Sigmoid colon (tissue), 7 donors: ENCODE results near the gene PPFIBP1. TPM values are rescaled to one million over a fixed set of nuclear protein-coding genes. Genes with fewer than 3 reads are reported as not detected.
"Not testable (repeated sequence)": the region's sequence is repeated elsewhere in the genome, so short reads cannot be mapped to it uniquely, and the experiment has no call there.

ENCODE experiments used
- DNase-seq: peaks from one replicate; pipeline ENCODE4 v3.0.0-alpha.2; 2019
- H3K27ac ChIP-seq, 4 donors: fragments of 200-600 bp; sonication (generic); one replicate each; pipeline ENCODE4 v1.5.1; 2016 to 2019; ENCODE audit warnings: mild to moderate bottlenecking in 1 of 4
- H3K27me3 ChIP-seq, 3 donors: fragments of 200-600 bp; sonication (generic); one replicate each; pipeline ENCODE4 v1.5.1; 2019; ENCODE audit warnings: mild to moderate bottlenecking in 1 of 3
- H3K36me3 ChIP-seq, 4 donors: fragments of 200-600 bp; sonication (generic); one replicate each; pipeline ENCODE4 v1.5.1; 2016 to 2019
- H3K4me1 ChIP-seq, 4 donors: fragments of 200-600 bp; sonication (generic); one replicate each; pipeline ENCODE4 v1.5.1; 2017 to 2019
- H3K4me3 ChIP-seq, 4 donors: fragments of 200-600 bp; sonication (generic); one replicate each; pipeline ENCODE4 v1.5.1; 2017 to 2019; ENCODE audit warnings: mild to moderate bottlenecking in 2 of 4, moderate library complexity in 1 of 4
- H3K9me3 ChIP-seq, 4 donors: fragments of 200-600 bp in 3 of 4; sonication (generic) in 3 of 4; one replicate each; pipeline versions ENCODE4 v1.5.1 to v1.6.1; 2013 to 2019
- CTCF ChIP-seq, 4 experiments: fragments of 450-650 bp in 3 of 4; fragments of 200-600 bp in 1 of 4; IDR thresholded peaks; one replicate each; pipeline ENCODE4 v1.5.1; 2016 to 2019; ENCODE audit warnings: antibody characterized with exemption in 4 of 4, mild to moderate bottlenecking in 3 of 4, moderate library complexity in 2 of 4
- EP300 ChIP-seq, 4 donors: sonication (generic); formaldehyde crosslinking; IDR thresholded peaks; one replicate each; pipeline ENCODE4 v1.6.1; 2017; ENCODE audit warnings: antibody characterized with exemption in 4 of 4
- POLR2A ChIP-seq, 2 donors: fragments of 450-650 bp; IDR thresholded peaks; one replicate each; pipeline ENCODE4 v1.6.1; 2016; ENCODE audit warnings: antibody characterized with exemption in 2 of 2, mild to moderate bottlenecking in 2 of 2, moderate library complexity in 2 of 2
- POLR2AphosphoS5 ChIP-seq, 4 donors: sonication (generic); formaldehyde crosslinking; IDR thresholded peaks; one replicate each; pipeline ENCODE4 v1.6.1; 2017; ENCODE audit warnings: antibody characterized with exemption in 4 of 4
- WGBS, 2 donors: extraction: QIAGEN DNeasy Blood & Tissue Kit; methylation state at CpG; one replicate each; pipeline ENCODE4 v1.1.7; 2013; 5-methylcytosine and 5-hydroxymethylcytosine counted together
- intact Hi-C: fragments of 100-400 bp; cut with DNase I; formaldehyde crosslinking; loops from one replicate; pipeline ENCODE4 v1.15.1; 2023
- polyA plus RNA-seq, 3 donors: library from polyadenylated mRNA; stranded (reverse); fragments of 200-250 nt; gene quantifications; one replicate each; pipeline ENCODE4 v1.2.3, GENCODE V29; 2013
- total RNA-seq, 4 donors: library from RNA; depleted of rRNA; stranded (reverse); fragments of >200 nt; gene quantifications; one replicate each; pipeline ENCODE4 v1.1.0, GENCODE V29; 2016
- donor health status: healthy with polysubstance abuse.
- donor health status: Bipolar disorder and iron deficiency.
- donor health status: healthy.

Gene PPFIBP1
- total and polyA plus RNA-seq, 7 donors: 5.5 to 101 (median 65.3) TPM

- Histone ChIP-seq H3K27ac (peak overlapping the region in 3 of 4 donors; percentile 6 to 39 (median 9)), H3K27me3 (no peaks in the 10 kb centered on the region), H3K4me1 (peaks cover 0 to 21% (median 13%) of the 10 kb centered on the region in 4 donors), H3K36me3 (peaks cover 0 to 9% (median 0%) of the 10 kb centered on the region in 4 donors), H3K4me3 (no peak overlapping the region), H3K9me3 (no peaks in the 10 kb centered on the region)
- intact Hi-C loops: no loop called here
- no peak for TF ChIP-seq POLR2AphosphoS5 (IDR thresholded peaks at IDR 0.05)
- TF ChIP-seq EP300 (IDR thresholded peaks at IDR 0.05): no peak
- TF ChIP-seq POLR2A (IDR thresholded peaks at IDR 0.05): no peak
- TF ChIP-seq CTCF (IDR thresholded peaks at IDR 0.05): no peak
- 73 to 76% methylated on average over 3 of the region's 3 CpGs for WGBS, 2 donors
- no peak for DNase-seq
Measured at GRCh38 chr12:27583057-27583797, 59.2 kb downstream of the PPFIBP1 start.

GRCh38 chr12:27583981-27584380 lies 60.0 kb downstream of the PPFIBP1 start:
- Histone ChIP-seq H3K9me3 (no peaks in the 10 kb centered on the region), H3K36me3 (peaks cover 0 to 7% (median 0%) of the 10 kb centered on the region in 4 donors), H3K4me1 (peaks cover 0 to 21% (median 13%) of the 10 kb centered on the region in 4 donors), H3K27me3 (no peaks in the 10 kb centered on the region), H3K27ac (peak overlapping the region in 3 of 4 donors; percentile 6 to 39 (median 9)), H3K4me3 (no peak overlapping the region)
- 95% methylated on average over 6 of the region's 6 CpGs for WGBS, 2 donors
- intact Hi-C loops: no loop called here
- TF ChIP-seq CTCF (IDR thresholded peaks at IDR 0.05) (no peak), EP300 (IDR thresholded peaks at IDR 0.05) (no peak), POLR2AphosphoS5 (IDR thresholded peaks at IDR 0.05) (no peak), POLR2A (IDR thresholded peaks at IDR 0.05) (no peak)
- no peak for DNase-seq

- Histone ChIP-seq H3K4me1 (peaks cover 0 to 21% (median 13%) of the 10 kb centered on the region in 4 donors), H3K27me3 (no peaks in the 10 kb centered on the region), H3K9me3 (no peaks in the 10 kb centered on the region), H3K36me3 (no peaks in the 10 kb centered on the region), H3K27ac (no peak overlapping the region), H3K4me3 (no peak overlapping the region)
- WGBS, 2 donors: 87 to 88% methylated on average over 3 of the region's 3 CpGs
- DNase-seq: no peak
- intact Hi-C loops: no loop called here
- TF ChIP-seq EP300 (IDR thresholded peaks at IDR 0.05) (no peak), POLR2AphosphoS5 (IDR thresholded peaks at IDR 0.05) (no peak), CTCF (IDR thresholded peaks at IDR 0.05) (no peak), POLR2A (IDR thresholded peaks at IDR 0.05) (no peak)
Measured at GRCh38 chr12:27585739-27586265, 61.8 kb downstream of the PPFIBP1 start.

DNA sequence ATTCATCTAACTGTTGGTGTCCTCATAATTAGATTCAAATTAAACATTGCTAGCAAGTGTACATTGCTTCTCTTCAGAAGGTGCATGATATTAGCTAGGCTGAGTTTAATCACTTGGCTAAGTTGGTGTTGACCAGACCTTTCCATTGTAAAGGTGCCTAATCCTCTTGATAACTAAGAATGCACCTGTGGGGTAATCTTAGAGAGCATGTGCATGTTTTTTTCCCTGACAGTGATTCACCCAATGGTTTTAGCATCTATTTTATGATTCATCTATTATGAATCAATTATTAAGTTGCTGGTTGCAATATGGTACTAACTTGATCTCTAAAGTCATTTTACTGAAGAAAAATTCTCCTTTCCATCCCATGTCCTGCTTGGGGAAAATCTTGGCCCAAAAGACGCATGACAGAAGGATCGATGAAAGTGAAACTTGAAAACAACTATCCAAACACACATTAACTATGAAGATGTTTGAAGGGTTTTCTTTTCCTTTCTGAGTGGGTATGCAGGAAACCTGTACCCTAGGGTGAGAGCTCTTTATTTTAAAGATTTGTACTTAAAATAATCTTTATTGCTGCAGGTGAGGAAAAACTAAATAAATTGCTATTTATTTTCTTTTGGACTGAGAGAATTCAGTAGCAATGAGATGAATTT lies 64.2 kb downstream of the PPFIBP1 start:
- peaks cover 0 to 20% (median 4%) of the 10 kb centered on the region in 4 donors for H3K4me1 ChIP-seq
- H3K36me3 ChIP-seq, intact Hi-C loops, H3K9me3 ChIP-seq, H3K27me3 ChIP-seq, H3K4me3 ChIP-seq, H3K27ac ChIP-seq, DNase-seq: not testable (repeated sequence)
- 24 to 75% methylated on average over 2 of the region's 2 CpGs for WGBS, 2 donors

GRCh38 chr12:27588776-27589175 lies 64.8 kb downstream of the PPFIBP1 start:
- Histone ChIP-seq H3K4me3 (no peak overlapping the region), H3K27ac (no peak overlapping the region), H3K27me3 (no peaks in the 10 kb centered on the region), H3K9me3 (no peaks in the 10 kb centered on the region), H3K4me1 (peaks cover 0 to 15% (median 2%) of the 10 kb centered on the region in 4 donors), H3K36me3 (no peaks in the 10 kb centered on the region)
- WGBS, 2 donors: 85 to 94% methylated on average over 4 of the region's 4 CpGs
- TF ChIP-seq CTCF (IDR thresholded peaks at IDR 0.05) (no peak), POLR2AphosphoS5 (IDR thresholded peaks at IDR 0.05) (no peak), EP300 (IDR thresholded peaks at IDR 0.05) (no peak), POLR2A (IDR thresholded peaks at IDR 0.05) (no peak)
- intact Hi-C loops: no loop called here
- DNase-seq: no peak
